HepG2 (cell line): Measurements from ENCODE around the gene C1orf35. TPM values are rescaled to one million over a fixed set of nuclear protein-coding genes. Genes with fewer than 3 reads are reported as not detected.

ENCODE experiments used
- FIP1L1 ChIP-seq: fragments of 200-400 bp; formaldehyde crosslinking; IDR thresholded peaks from 2 replicates; pipeline ENCODE4 v1.6.1; 2018; ENCODE audit warnings: low read depth, mild to moderate bottlenecking, low read length, moderate library complexity, borderline replicate concordance; ENCODE audit not compliant: insufficient read depth
- FOXP1 ChIP-seq, 2 experiments: fragments of 450-650 bp in 1 of 2; IDR thresholded peaks; 2 replicates each; pipeline ENCODE4 v1.6.1; 2017 to 2018; ENCODE audit warnings: antibody characterized with exemption in 1 of 2
- MATR3 ChIP-seq: sonication (generic); formaldehyde crosslinking; IDR thresholded peaks from 2 replicates; pipeline ENCODE4 v1.4.0; 2020; ENCODE audit warnings: missing genetic modification reagents
- REST ChIP-seq, 2 experiments: IDR thresholded peaks; 2 replicates each; pipeline ENCODE4 v1.6.1; 2011 to 2012; ENCODE audit warnings: low read length in 2 of 2, borderline replicate concordance in 1 of 2, low read depth in 1 of 2, mild to moderate bottlenecking in 1 of 2, moderate library complexity in 1 of 2
- RFX3 ChIP-seq: IDR thresholded peaks from 2 replicates; pipeline ENCODE4 v1.6.1; 2016; ENCODE audit warnings: missing biosample characterization, missing genetic modification reagents
- RXRB ChIP-seq: IDR thresholded peaks from 2 replicates; pipeline ENCODE4 v1.6.1; 2016; ENCODE audit warnings: borderline replicate concordance, missing genetic modification reagents, missing compliant biosample characterization
- SAP130 ChIP-seq: IDR thresholded peaks from 2 replicates; pipeline ENCODE4 v1.6.1; 2016; ENCODE audit warnings: low read depth
- SETDB1 ChIP-seq: sonication (generic); formaldehyde crosslinking; IDR thresholded peaks from 2 replicates; pipeline ENCODE4 v1.5.1; 2020; ENCODE audit warnings: missing genetic modification reagents, mild to moderate bottlenecking, borderline replicate concordance
- SIX1 ChIP-seq: sonication (generic); formaldehyde crosslinking; IDR thresholded peaks from 2 replicates; pipeline ENCODE4 v1.4.0; 2020; ENCODE audit warnings: missing genetic modification reagents, borderline replicate concordance
- SOX13 ChIP-seq, 3 experiments: fragments of 450-650 bp in 1 of 3; sonication (generic) in 1 of 3; formaldehyde crosslinking in 1 of 3; IDR thresholded peaks in 2 of 3; conservative IDR thresholded peaks in 1 of 3; 2 replicates each; pipeline versions ENCODE4 v1.5.0 to v1.6.1; 2016 to 2020; ENCODE audit warnings: antibody characterized with exemption in 1 of 3, mild to moderate bottlenecking in 1 of 3, missing compliant biosample characterization in 1 of 3, missing genetic modification reagents in 1 of 3, moderate library complexity in 1 of 3
- ZNF124 ChIP-seq: sonication (generic); formaldehyde crosslinking; IDR thresholded peaks from 2 replicates; pipeline ENCODE4 v1.4.0; 2020; ENCODE audit warnings: missing genetic modification reagents
- ZNF547 ChIP-seq: sonication (generic); formaldehyde crosslinking; IDR thresholded peaks from 2 replicates; pipeline ENCODE4 v1.5.1; 2020; ENCODE audit warnings: mild to moderate bottlenecking, missing genetic modification reagents
- ZNF605 ChIP-seq: sonication (generic); formaldehyde crosslinking; IDR thresholded peaks from 2 replicates; pipeline ENCODE4 v1.8.0; 2022; ENCODE audit warnings: mild to moderate bottlenecking, missing genetic modification reagents
- ZNF781 ChIP-seq: sonication (generic); formaldehyde crosslinking; IDR thresholded peaks from 2 replicates; pipeline ENCODE4 v1.5.1; 2020; ENCODE audit warnings: borderline replicate concordance, mild to moderate bottlenecking, missing genetic modification reagents; ENCODE audit errors: not compliant biosample characterization
- polyA plus RNA-seq, 8 experiments: library from polyadenylated mRNA; depleted of rRNA in 3 of 8; stranded (reverse) in 7 of 8; unstranded in 1 of 8; fragments of >200 nt; fragmentation: Illumina TruSeq in 4 of 8; extraction: Trizol in 4 of 8; gene quantifications; 2 replicates each; pipeline versions ENCODE4 v1.2.1 to v1.2.3, GENCODE V29; 2011 to 2016; ENCODE audit warnings: low read depth in 4 of 8, missing spikeins in 1 of 8, mixed read lengths in 1 of 8; ENCODE audit not compliant: insufficient read depth in 1 of 8
- total RNA-seq, 5 experiments: library from RNA; depleted of rRNA; stranded (reverse); fragments of >200 nt; fragmentation: Illumina TruSeq; extraction: Trizol; gene quantifications; 2 replicates each; pipeline ENCODE4 v1.2.3, GENCODE V29; 2016; ENCODE audit warnings: low read depth in 1 of 5
- TF ChIP-seq, protein P1 (sequence below): sonication (generic); formaldehyde crosslinking; IDR thresholded peaks from 2 replicates; pipeline ENCODE4 v1.5.0; 2020; ENCODE audit warnings: mild to moderate bottlenecking, missing genetic modification reagents, borderline replicate concordance
- TF ChIP-seq, protein P2 (sequence below): IDR thresholded peaks from 2 replicates; pipeline ENCODE4 v1.6.1; 2016; ENCODE audit warnings: missing compliant biosample characterization, missing genetic modification reagents, borderline replicate concordance

The C1orf35 gene
- total and polyA plus RNA-seq, 2 of the 13 experiments (the other 11 are each of a cell fraction or from before 2014, with no cell fraction given), result 8.1 to 19.3 TPM

DNA sequence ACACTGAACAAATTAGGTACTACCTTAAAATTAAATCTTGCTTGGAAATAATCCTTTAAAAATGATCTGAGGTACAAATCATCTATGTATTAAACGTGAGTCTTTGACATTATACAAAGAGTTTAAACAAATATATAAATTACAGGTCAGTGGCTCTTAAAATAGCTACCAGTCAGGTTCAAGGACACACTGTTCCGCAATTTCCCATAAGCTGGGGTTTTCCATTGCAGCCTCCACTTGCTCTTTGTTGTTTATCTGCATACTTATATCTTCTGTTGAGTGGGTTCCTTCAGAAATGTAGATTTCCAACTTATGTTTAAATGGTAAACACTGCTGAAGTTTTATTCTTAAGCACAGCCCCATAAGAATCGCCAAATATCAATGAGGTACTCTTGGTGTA, 11.7 kb upstream of the C1orf35 start (continued):
- TF ChIP-seq REST (IDR thresholded peaks at IDR 0.05; ENCODE audit: borderline replicate concordance in 1 of 2, low read depth in 1 of 2, low read length in 2 of 2) (no peak), RXRB (CRISPR knock-in tag) (peak; percentile 48), SAP130 (peak; percentile 56; the same call in 1 of the 2 replicates), ZNF124 (CRISPR knock-in tag) (no peak), FOXP1 (IDR thresholded peaks at IDR 0.05) (no peak), FOXP1 (CRISPR knock-in tag; IDR thresholded peaks at IDR 0.05) (peak; percentile 33; the same call in 1 of the 2 replicates), ZNF781 (CRISPR knock-in tag) (no peak), FIP1L1 (no peak), RFX3 (no peak), SIX1 (CRISPR knock-in tag) (peak; percentile 20; the same call in 1 of the 2 replicates), ZNF547 (CRISPR knock-in tag) (no peak), SOX13 (IDR thresholded peaks at IDR 0.05) (no peak), SOX13 (CRISPR knock-in tag; conservative IDR thresholded peaks at IDR 0.05 in 1 of 2, IDR thresholded peaks at IDR 0.05 in 1 of 2) (peak in 1 of 2 experiments; percentile 70; a peak in 1 of 4 replicates), MATR3 (CRISPR knock-in tag) (no peak), ZNF605 (CRISPR knock-in tag) (no peak), SETDB1 (CRISPR knock-in tag) (no peak)
- TF ChIP-seq, protein P1, sequence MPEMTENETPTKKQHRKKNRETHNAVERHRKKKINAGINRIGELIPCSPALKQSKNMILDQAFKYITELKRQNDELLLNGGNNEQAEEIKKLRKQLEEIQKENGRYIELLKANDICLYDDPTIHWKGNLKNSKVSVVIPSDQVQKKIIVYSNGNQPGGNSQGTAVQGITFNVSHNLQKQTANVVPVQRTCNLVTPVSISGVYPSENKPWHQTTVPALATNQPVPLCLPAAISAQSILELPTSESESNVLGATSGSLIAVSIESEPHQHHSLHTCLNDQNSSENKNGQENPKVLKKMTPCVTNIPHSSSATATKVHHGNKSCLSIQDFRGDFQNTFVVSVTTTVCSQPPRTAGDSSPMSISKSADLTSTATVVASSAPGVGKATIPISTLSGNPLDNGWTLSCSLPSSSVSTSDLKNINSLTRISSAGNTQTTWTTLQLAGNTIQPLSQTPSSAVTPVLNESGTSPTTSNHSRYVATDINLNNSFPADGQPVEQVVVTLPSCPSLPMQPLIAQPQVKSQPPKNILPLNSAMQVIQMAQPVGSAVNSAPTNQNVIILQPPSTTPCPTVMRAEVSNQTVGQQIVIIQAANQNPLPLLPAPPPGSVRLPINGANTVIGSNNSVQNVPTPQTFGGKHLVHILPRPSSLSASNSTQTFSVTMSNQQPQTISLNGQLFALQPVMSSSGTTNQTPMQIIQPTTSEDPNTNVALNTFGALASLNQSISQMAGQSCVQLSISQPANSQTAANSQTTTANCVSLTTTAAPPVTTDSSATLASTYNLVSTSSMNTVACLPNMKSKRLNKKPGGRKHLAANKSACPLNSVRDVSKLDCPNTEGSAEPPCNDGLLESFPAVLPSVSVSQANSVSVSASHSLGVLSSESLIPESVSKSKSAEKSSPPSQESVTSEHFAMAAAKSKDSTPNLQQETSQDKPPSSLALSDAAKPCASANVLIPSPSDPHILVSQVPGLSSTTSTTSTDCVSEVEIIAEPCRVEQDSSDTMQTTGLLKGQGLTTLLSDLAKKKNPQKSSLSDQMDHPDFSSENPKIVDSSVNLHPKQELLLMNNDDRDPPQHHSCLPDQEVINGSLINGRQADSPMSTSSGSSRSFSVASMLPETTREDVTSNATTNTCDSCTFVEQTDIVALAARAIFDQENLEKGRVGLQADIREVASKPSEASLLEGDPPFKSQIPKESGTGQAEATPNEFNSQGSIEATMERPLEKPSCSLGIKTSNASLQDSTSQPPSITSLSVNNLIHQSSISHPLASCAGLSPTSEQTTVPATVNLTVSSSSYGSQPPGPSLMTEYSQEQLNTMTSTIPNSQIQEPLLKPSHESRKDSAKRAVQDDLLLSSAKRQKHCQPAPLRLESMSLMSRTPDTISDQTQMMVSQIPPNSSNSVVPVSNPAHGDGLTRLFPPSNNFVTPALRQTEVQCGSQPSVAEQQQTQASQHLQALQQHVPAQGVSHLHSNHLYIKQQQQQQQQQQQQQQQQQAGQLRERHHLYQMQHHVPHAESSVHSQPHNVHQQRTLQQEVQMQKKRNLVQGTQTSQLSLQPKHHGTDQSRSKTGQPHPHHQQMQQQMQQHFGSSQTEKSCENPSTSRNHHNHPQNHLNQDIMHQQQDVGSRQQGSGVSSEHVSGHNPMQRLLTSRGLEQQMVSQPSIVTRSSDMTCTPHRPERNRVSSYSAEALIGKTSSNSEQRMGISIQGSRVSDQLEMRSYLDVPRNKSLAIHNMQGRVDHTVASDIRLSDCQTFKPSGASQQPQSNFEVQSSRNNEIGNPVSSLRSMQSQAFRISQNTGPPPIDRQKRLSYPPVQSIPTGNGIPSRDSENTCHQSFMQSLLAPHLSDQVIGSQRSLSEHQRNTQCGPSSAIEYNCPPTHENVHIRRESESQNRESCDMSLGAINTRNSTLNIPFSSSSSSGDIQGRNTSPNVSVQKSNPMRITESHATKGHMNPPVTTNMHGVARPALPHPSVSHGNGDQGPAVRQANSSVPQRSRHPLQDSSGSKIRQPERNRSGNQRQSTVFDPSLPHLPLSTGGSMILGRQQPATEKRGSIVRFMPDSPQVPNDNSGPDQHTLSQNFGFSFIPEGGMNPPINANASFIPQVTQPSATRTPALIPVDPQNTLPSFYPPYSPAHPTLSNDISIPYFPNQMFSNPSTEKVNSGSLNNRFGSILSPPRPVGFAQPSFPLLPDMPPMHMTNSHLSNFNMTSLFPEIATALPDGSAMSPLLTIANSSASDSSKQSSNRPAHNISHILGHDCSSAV (CRISPR knock-in tag), result no peak
- TF ChIP-seq, protein P2, sequence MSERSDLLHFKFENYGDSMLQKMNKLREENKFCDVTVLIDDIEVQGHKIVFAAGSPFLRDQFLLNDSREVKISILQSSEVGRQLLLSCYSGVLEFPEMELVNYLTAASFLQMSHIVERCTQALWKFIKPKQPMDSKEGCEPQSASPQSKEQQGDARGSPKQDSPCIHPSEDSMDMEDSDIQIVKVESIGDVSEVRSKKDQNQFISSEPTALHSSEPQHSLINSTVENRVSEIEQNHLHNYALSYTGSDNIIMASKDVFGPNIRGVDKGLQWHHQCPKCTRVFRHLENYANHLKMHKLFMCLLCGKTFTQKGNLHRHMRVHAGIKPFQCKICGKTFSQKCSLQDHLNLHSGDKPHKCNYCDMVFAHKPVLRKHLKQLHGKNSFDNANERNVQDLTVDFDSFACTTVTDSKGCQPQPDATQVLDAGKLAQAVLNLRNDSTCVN (CRISPR knock-in tag), result no peak
